ENCODE data around the gene PNMA1. TPM values are rescaled to one million over a fixed set of nuclear protein-coding genes. Genes with fewer than 3 reads are reported as not detected.

Gene PNMA1
- total and polyA plus RNA-seq, 9 of the 15 experiments (the other 6 are each of a cell fraction or from before 2014, with no cell fraction given), result 1.7 to 26.4 (median 8.7) TPM

- peaks cover 74% of the 10 kb centered on the region for H3K36me3 ChIP-seq (ENCODE audit: control insufficient read depth, insufficient read depth, low read length)
- no peaks in the 10 kb centered on the region for H3K9me3 ChIP-seq (replicated peaks; ENCODE audit: control insufficient read depth, insufficient read depth, low read depth, low read length)
- H4K20me1 ChIP-seq (replicated peaks; ENCODE audit: control insufficient read depth, insufficient read depth, low read length), result no peaks in the 10 kb centered on the region; the same call in 1 of the 2 replicates
- H3K9me1 ChIP-seq (ENCODE audit: control insufficient read depth, insufficient read depth, low read length), result no peaks in the 10 kb centered on the region
- intact Hi-C loops (cut with micrococcal nuclease) (no loop called here), in situ Hi-C loops (cut with MboI) (no loop called here)
- H3K4me2 ChIP-seq (ENCODE audit: insufficient read depth, low read length), result no peak overlapping the region
- no peak overlapping the region for H3K27ac ChIP-seq (ENCODE audit: extremely low read depth, low read depth, low read length)
- no peak overlapping the region for H2AFZ ChIP-seq (ENCODE audit: low read depth, low read length)
- no peak overlapping the region for H3K4me3 ChIP-seq
- no peak for FAIRE-seq
- CTCF ChIA-PET (ENCODE audit: low intra/inter-chr PET ratio), result no interaction called here
- no TSS peak for BruUV-seq (replicated peaks)
- peaks cover 5 to 32% of the 10 kb centered on the region in 2 experiments; a peak in 4 of 5 replicates for H3K4me1 ChIP-seq (replicated peaks in 1 of 2; ENCODE audit: control insufficient read depth in 2 of 2, insufficient read depth in 2 of 2, low read length in 2 of 2)
- peaks cover 9% of the 10 kb centered on the region for H3K79me2 ChIP-seq (ENCODE audit: control insufficient read depth, insufficient read depth, low read length)
- WGBS (ENCODE audit: insufficient coverage, low coverage, missing lambda C conversion rate), result 86% methylated on average over 8 of the region's 20 CpGs
- POLR2A ChIA-PET, result interaction anchor here (1.1 to 1.5 kb wide), 3 partner anchors 10 to 36 kb away, joined by 3 to 5 read pairs (median 5); no protein-coding TSS in a partner anchor
- no peak for ATAC-seq
- no peaks in the 10 kb centered on the region for H3K27me3 ChIP-seq (ENCODE audit: control insufficient read depth in 2 of 2, insufficient read depth in 2 of 2, low read length in 2 of 2)
- TF ChIP-seq ZBTB33 (CRISPR knock-in tag; IDR thresholded peaks at IDR 0.05) (0 out of 2 replicates have a peak, but pooled peaks have one; percentile 19), SRSF3 (IDR thresholded peaks at IDR 0.05; ENCODE audit: insufficient read depth, low read length) (no peak)
- no peak for DNase-seq (ENCODE audit: extremely low read depth in 1 of 4, low spot score in 3 of 4)
- peak overlapping the region in 1 of 2 experiments; percentile 17; a peak in 1 of 4 replicates for H3K9ac ChIP-seq (ENCODE audit: insufficient read depth in 1 of 2, low read depth in 2 of 2, low read length in 2 of 2)
Observed at GRCh38 chr14:73717711-73718417, 3.7 kb upstream of the PNMA1 start.
